IMR-90 (cell line): ENCODE data around the gene SESN3. TPM values are rescaled to one million over a fixed set of nuclear protein-coding genes. Genes with fewer than 3 reads are reported as not detected.

ENCODE experiments used
- ATAC-seq: fragments of 200-7000 bp; cut with Tn5 transposase; 2 replicates; pipeline ENCODE4 v1.9.1; 2020; ENCODE audit warnings: low read depth, mild to moderate bottlenecking, moderate library complexity
- BruUV-seq: library from RNA; stranded (reverse); fragments of 400-500 nt; replicated peaks from 2 replicates; lab custom pipeline; 2021; lab: Mats Ljungman, UMichigan
- CTCF ChIA-PET: fragments of 300-600 bp; formaldehyde crosslinking; extraction: SDS; loops from one replicate; lab custom pipeline; 2021; ENCODE audit warnings: antibody characterized with exemption; lab: Yijun Ruan, JAX
- POLR2A ChIA-PET: fragments of 300-600 bp; sonication (Branson Sonifier 250); formaldehyde crosslinking; loops from one replicate; lab custom pipeline; 2022; ENCODE audit warnings: antibody characterized with exemption; ENCODE audit not compliant: unreplicated experiment; lab: Charles Lee
- DNase-seq: peaks from one replicate; pipeline ENCODE4 v3.0.0; 2013
- H2AFZ ChIP-seq: replicated peaks from 2 replicates; pipeline ENCODE3; 2013; ENCODE audit warnings: low read length, mild to moderate bottlenecking; ENCODE audit not compliant: poor library complexity
- H2AK5ac ChIP-seq: 2 replicates; pipeline ENCODE4 v1.6.1; 2013; ENCODE audit warnings: low read depth, low read length, inconsistent platforms
- H2AK9ac ChIP-seq: replicated peaks from 2 replicates; pipeline ENCODE3; 2013; ENCODE audit warnings: mild to moderate bottlenecking, low read depth, low read length, moderate library complexity; ENCODE audit not compliant: poor library complexity
- H2BK120ac ChIP-seq: 2 replicates; pipeline ENCODE4 v1.6.1; 2013; ENCODE audit warnings: low read depth, low read length, inconsistent platforms
- H2BK15ac ChIP-seq: 3 replicates; pipeline ENCODE4 v1.6.1; 2013; ENCODE audit warnings: low read depth, low read length, inconsistent platforms
- H2BK20ac ChIP-seq: 2 replicates; pipeline ENCODE4 v1.6.1; 2013; ENCODE audit warnings: low read depth, mild to moderate bottlenecking, inconsistent platforms, low read length, moderate library complexity
- H2BK5ac ChIP-seq: 2 replicates; pipeline ENCODE4 v1.6.1; 2013; ENCODE audit warnings: mild to moderate bottlenecking, low read depth, low read length, inconsistent platforms; ENCODE audit not compliant: poor library complexity, severe bottlenecking
- H3K14ac ChIP-seq: replicated peaks from 2 replicates; pipeline ENCODE4 v1.6.1; 2013; ENCODE audit warnings: low read depth, low read length, inconsistent platforms
- H3K18ac ChIP-seq: 2 replicates; pipeline ENCODE4 v1.6.1; 2013; ENCODE audit warnings: low read depth, low read length, control low read depth
- H3K23ac ChIP-seq: 2 replicates; pipeline ENCODE4 v1.6.1; 2013; ENCODE audit warnings: low read depth, low read length, inconsistent platforms
- H3K27ac ChIP-seq: 2 replicates; pipeline ENCODE4 v1.5.1; 2013; ENCODE audit warnings: mild to moderate bottlenecking, control low read depth, low read length; ENCODE audit not compliant: insufficient read depth
- H3K27me3 ChIP-seq: 2 replicates; pipeline ENCODE4 v1.6.1; 2013; ENCODE audit warnings: low read length; ENCODE audit not compliant: control insufficient read depth, insufficient read depth
- H3K36me3 ChIP-seq: 2 replicates; pipeline ENCODE4 v1.6.1; 2013; ENCODE audit warnings: low read length, mixed read lengths; ENCODE audit not compliant: control insufficient read depth, insufficient read depth
- H3K4ac ChIP-seq: 2 replicates; pipeline ENCODE4 v1.6.1; 2013; ENCODE audit warnings: low read depth, low read length, inconsistent platforms
- H3K4me1 ChIP-seq: 2 replicates; pipeline ENCODE4 v1.6.1; 2013; ENCODE audit warnings: low read length, mixed read lengths; ENCODE audit not compliant: control insufficient read depth, insufficient read depth
- H3K4me2 ChIP-seq: 2 replicates; pipeline ENCODE4 v1.6.1; 2013; ENCODE audit warnings: low read depth, mild to moderate bottlenecking, control low read depth, low read length, moderate library complexity
- H3K4me3 ChIP-seq: 2 replicates; pipeline ENCODE4 v1.5.1; 2013; ENCODE audit warnings: low read depth, mild to moderate bottlenecking, control low read depth, low read length, moderate library complexity; ENCODE audit not compliant: insufficient read depth
- H3K56ac ChIP-seq: 2 replicates; pipeline ENCODE4 v1.6.1; 2013; ENCODE audit warnings: low read length, inconsistent platforms; ENCODE audit not compliant: insufficient read depth; ENCODE audit errors: extremely low read depth
- H3K79me1 ChIP-seq, 2 experiments: 2 replicates each; pipeline ENCODE4 v1.6.1; 2013; ENCODE audit warnings: low read length in 2 of 2, inconsistent platforms in 1 of 2, low read depth in 1 of 2
- H3K9ac ChIP-seq: 2 replicates; pipeline ENCODE4 v1.6.1; 2013; ENCODE audit warnings: low read depth, low read length, control low read depth
- H3K9me1 ChIP-seq: 2 replicates; pipeline ENCODE4 v1.6.1; 2013; ENCODE audit warnings: low read length, inconsistent platforms; ENCODE audit not compliant: insufficient read depth
- H3K9me3 ChIP-seq: 2 replicates; pipeline ENCODE4 v1.6.1; 2013; ENCODE audit warnings: low read length; ENCODE audit not compliant: control insufficient read depth, insufficient read depth
- H4K20me1 ChIP-seq: 2 replicates; pipeline ENCODE4 v1.6.1; 2013; ENCODE audit warnings: low read length, inconsistent platforms; ENCODE audit not compliant: insufficient read depth
- H4K5ac ChIP-seq: 2 replicates; pipeline ENCODE4 v1.6.1; 2013; ENCODE audit warnings: mild to moderate bottlenecking, low read depth, low read length, control low read depth
- H4K8ac ChIP-seq, 2 experiments: 2 replicates each; pipeline ENCODE4 v1.6.1; 2013; ENCODE audit warnings: low read depth in 2 of 2, low read length in 2 of 2, control low read depth in 1 of 2, inconsistent platforms in 1 of 2
- H4K91ac ChIP-seq: 2 replicates; pipeline ENCODE4 v1.6.1; 2013; ENCODE audit warnings: low read depth, low read length, inconsistent platforms; ENCODE audit not compliant: insufficient read depth
- MAFK ChIP-seq: IDR thresholded peaks from 2 replicates; pipeline ENCODE4 v1.6.1; 2012; ENCODE audit warnings: low read depth, low read length, improper control_type of control experiment
- WGBS, 2 experiments: methylation state at CpG; one replicate each; pipeline versions ENCODE4 v1.1.5 to v1.1.7; 2013; ENCODE audit warnings: missing lambda C conversion rate in 2 of 2; ENCODE audit not compliant: insufficient read length in 1 of 2; ENCODE audit errors: extremely low coverage in 2 of 2; 5-methylcytosine and 5-hydroxymethylcytosine counted together
- dilution Hi-C: fragments of 300-500 bp; cut with HindIII; formaldehyde crosslinking; loops from one replicate; pipeline ENCODE4 v1.14.3; 2018; ENCODE audit warnings: low sequenced_read_pairs; ENCODE audit not compliant: unreplicated experiment
- in situ Hi-C: fragments of 300-500 bp; cut with MboI; formaldehyde crosslinking; loops from 3 replicates; pipeline ENCODE4 v1.14.3; 2019; ENCODE audit warnings: low sequenced_read_pairs, inconsistent platforms, mixed read lengths
- intact Hi-C: fragments of 100-400 bp; cut with micrococcal nuclease; formaldehyde crosslinking; loops from 2 replicates; pipeline ENCODE4 v1.10.0; 2022
- polyA plus RNA-seq, 3 experiments: library from polyadenylated mRNA; depleted of rRNA; stranded (reverse); fragments of >200 nt; gene quantifications; 2 replicates each; pipeline ENCODE4 v1.2.3, GENCODE V29; 2012; ENCODE audit warnings: low replicate concordance in 1 of 3
- total RNA-seq: library from RNA; depleted of rRNA; stranded (reverse); fragments of >200 nt; gene quantifications from 2 replicates; pipeline ENCODE4 v1.2.3, GENCODE V29; 2012
- TF ChIP-seq, protein P1 (sequence below): fragments of 150-350 bp; IDR thresholded peaks from 2 replicates; pipeline ENCODE4 v1.6.1; 2017; ENCODE audit warnings: mild to moderate bottlenecking, antibody characterized with exemption, low read length, low read depth

Gene SESN3
- total and polyA plus RNA-seq, 2 of the 4 experiments (the other 2 are of a cell fraction), result 2.0 to 7.7 TPM

DNA sequence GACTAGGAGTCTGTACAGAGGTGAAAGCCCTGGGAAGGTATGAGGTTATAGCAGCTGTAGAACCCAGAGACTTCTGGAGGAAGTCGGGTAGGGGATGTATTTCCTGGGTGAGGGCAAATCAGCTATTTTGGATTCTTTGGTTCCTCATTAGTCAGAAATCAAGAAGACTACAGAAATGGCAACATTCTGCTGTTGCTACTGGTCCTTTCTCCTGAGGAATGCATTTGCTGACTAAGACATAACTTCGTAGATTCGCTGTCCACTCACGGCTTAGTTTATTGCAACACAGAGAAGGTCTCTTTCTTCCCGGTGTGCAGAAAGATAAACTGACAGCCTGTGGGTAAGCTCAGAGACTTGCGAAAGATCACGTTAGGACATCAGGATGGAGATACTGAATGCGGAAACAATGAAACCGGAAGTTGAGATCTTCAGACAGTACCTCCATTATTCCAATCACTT is 25.3 kb upstream of the SESN3 start:
- no peak overlapping the region for H3K27ac ChIP-seq

More for the DNA sequence above, 25.3 kb upstream of the SESN3 start:
- Histone ChIP-seq H3K9me1 (no peaks in the 10 kb centered on the region), H3K36me3 (no peaks in the 10 kb centered on the region), H2BK15ac (no peak overlapping the region), H2AK9ac (no peak overlapping the region), H2BK20ac (no peak overlapping the region), H3K4me1 (no peaks in the 10 kb centered on the region), H3K23ac (no peak overlapping the region), H3K27me3 (peaks cover 4% of the 10 kb centered on the region), H3K4me3 (no peak overlapping the region), H4K20me1 (no peaks in the 10 kb centered on the region), H3K18ac (no peak overlapping the region), H3K4me2 (no peak overlapping the region), H2AK5ac (no peak overlapping the region), H3K14ac (no peak overlapping the region), H3K56ac (no peak overlapping the region), H3K9ac (no peak overlapping the region), H4K5ac (no peak overlapping the region), H2BK120ac (no peak overlapping the region), H2BK5ac (no peak overlapping the region), H4K8ac (no peak overlapping the region), H3K79me1 (no peaks in the 10 kb centered on the region), H3K9me3 (no peaks in the 10 kb centered on the region), H2AFZ (no peak overlapping the region), H3K4ac (no peak overlapping the region), H4K91ac (no peak overlapping the region)
- no TSS peak for BruUV-seq
- ChIA-PET CTCF (interaction anchor here (1.0 kb wide), 1 partner anchor 449 kb away, joined by 4 read pairs; no protein-coding TSS in a partner anchor), POLR2A (no interaction called here)
- no peak for ATAC-seq
- WGBS, 2 experiments, result 48% methylated on average over 5 of the region's 9 CpGs; no CpG with 5 or more reads in 1 of the 2 experiments
- in situ Hi-C loops, result no loop called here
- intact Hi-C loops, result no loop called here
- DNase-seq, result peak; percentile 3
- dilution Hi-C loops, result no loop called here
- TF ChIP-seq MAFK, result peak; percentile 51; the same call in 1 of the 2 replicates
- TF ChIP-seq, protein P1, sequence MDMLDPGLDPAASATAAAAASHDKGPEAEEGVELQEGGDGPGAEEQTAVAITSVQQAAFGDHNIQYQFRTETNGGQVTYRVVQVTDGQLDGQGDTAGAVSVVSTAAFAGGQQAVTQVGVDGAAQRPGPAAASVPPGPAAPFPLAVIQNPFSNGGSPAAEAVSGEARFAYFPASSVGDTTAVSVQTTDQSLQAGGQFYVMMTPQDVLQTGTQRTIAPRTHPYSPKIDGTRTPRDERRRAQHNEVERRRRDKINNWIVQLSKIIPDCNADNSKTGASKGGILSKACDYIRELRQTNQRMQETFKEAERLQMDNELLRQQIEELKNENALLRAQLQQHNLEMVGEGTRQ, result no peak
